Measurements from ENCODE around the gene DAAM1. TPM values are rescaled to one million over a fixed set of nuclear protein-coding genes. Genes with fewer than 3 reads are reported as not detected.

The DAAM1 gene
- polyA plus RNA-seq, 3 donors, result 10.1 to 20.2 (median 18.4) TPM

GRCh38 chr14:59317346-59317745 is 128.9 kb downstream of the DAAM1 start:
- WGBS, 3 donors, result 92 to 96% (median 95%) methylated on average over 2 of the region's 2 CpGs
- no peak overlapping the region for H3K27ac ChIP-seq (ENCODE audit: low read depth, low read length)

- H3K27ac ChIP-seq (ENCODE audit: low read depth, low read length), result no peak overlapping the region
- WGBS, 3 donors, result 62 to 84% (median 78%) methylated on average over 5 of the region's 5 CpGs
Observed at GRCh38 chr14:59317798-59318505, 129.5 kb downstream of the DAAM1 start.

GRCh38 chr14:59318908-59319307 is 130.4 kb downstream of the DAAM1 start:
- 51 to 60% (median 54%) methylated on average over 4 of the region's 4 CpGs for WGBS, 3 donors
- H3K27ac ChIP-seq (ENCODE audit: low read depth, low read length), result no peak overlapping the region

GRCh38 chr14:59320361-59320760 is 131.9 kb downstream of the DAAM1 start:
- no peak overlapping the region for H3K27ac ChIP-seq (ENCODE audit: low read depth, low read length)

GRCh38 chr14:59320763-59321625 is 132.5 kb downstream of the DAAM1 start:
- no peak overlapping the region for H3K27ac ChIP-seq (ENCODE audit: low read depth, low read length)
- 44 to 71% (median 49%) methylated on average over 3 of the region's 3 CpGs for WGBS, 3 donors

GRCh38 chr14:59321626-59321949 is 133.1 kb downstream of the DAAM1 start:
- H3K27ac ChIP-seq (ENCODE audit: low read depth, low read length), result no peak overlapping the region

GRCh38 chr14:59325906-59326305 is 137.4 kb downstream of the DAAM1 start:
- H3K27ac ChIP-seq (ENCODE audit: low read depth, low read length), result no peak overlapping the region
- 73 to 81% (median 80%) methylated on average over 2 of the region's 2 CpGs for WGBS, 3 donors

More at GRCh38 chr14:59321626-59321949, 133.1 kb downstream of the DAAM1 start:
- WGBS, 3 donors, result 67 to 79% (median 68%) methylated on average over 3 of the region's 3 CpGs

GRCh38 chr14:59328454-59328853 is 140.0 kb downstream of the DAAM1 start:
- no peak overlapping the region for H3K27ac ChIP-seq (ENCODE audit: low read depth, low read length)
- 82 to 92% (median 86%) methylated on average over 4 of the region's 4 CpGs for WGBS, 3 donors

GRCh38 chr14:59330455-59330854 is 142.0 kb downstream of the DAAM1 start:
- WGBS, 3 donors, result 75 to 93% (median 80%) methylated on average over 5 of the region's 5 CpGs
- no peak overlapping the region for H3K27ac ChIP-seq (ENCODE audit: low read depth, low read length)

- no peak overlapping the region for H3K27ac ChIP-seq (ENCODE audit: low read depth, low read length)
- 83 to 86% (median 85%) methylated on average over 3 of the region's 3 CpGs for WGBS, 3 donors
Observed at GRCh38 chr14:59331217-59331616, 142.8 kb downstream of the DAAM1 start.

- WGBS, 3 donors, result 27 to 67% (median 36%) methylated on average over 2 of the region's 2 CpGs
Observed at GRCh38 chr14:59332727-59333126, 144.3 kb downstream of the DAAM1 start.

GRCh38 chr14:59333235-59333634 is 144.8 kb downstream of the DAAM1 start:
- H3K27ac ChIP-seq (ENCODE audit: low read depth, low read length), result no peak overlapping the region
- 43 to 74% (median 49%) methylated on average over 2 of the region's 2 CpGs for WGBS, 3 donors

More at GRCh38 chr14:59332727-59333126, 144.3 kb downstream of the DAAM1 start:
- no peak overlapping the region for H3K27ac ChIP-seq (ENCODE audit: low read depth, low read length)

- H3K27ac ChIP-seq (ENCODE audit: low read depth, low read length), result no peak overlapping the region
- WGBS, 3 donors, result 14 to 62% (median 19%) methylated on average over 1 of the region's 1 CpG
Observed at GRCh38 chr14:59333668-59334067, 145.2 kb downstream of the DAAM1 start.

GRCh38 chr14:59334253-59334652 is 145.8 kb downstream of the DAAM1 start:
- WGBS, 3 donors, result 66 to 88% (median 67%) methylated on average over 3 of the region's 3 CpGs

GRCh38 chr14:59336098-59336497 is 147.6 kb downstream of the DAAM1 start:
- H3K27ac ChIP-seq (ENCODE audit: low read depth, low read length), result no peak overlapping the region

More at GRCh38 chr14:59334253-59334652, 145.8 kb downstream of the DAAM1 start:
- H3K27ac ChIP-seq (ENCODE audit: low read depth, low read length), result no peak overlapping the region

GRCh38 chr14:59336706-59337105 is 148.2 kb downstream of the DAAM1 start:
- no peak overlapping the region for H3K27ac ChIP-seq (ENCODE audit: low read depth, low read length)
- WGBS, 3 donors, result 74 to 88% (median 81%) methylated on average over 3 of the region's 3 CpGs

GRCh38 chr14:59337141-59337611 is 148.7 kb downstream of the DAAM1 start:
- 17 to 65% (median 23%) methylated on average over 4 of the region's 4 CpGs for WGBS, 3 donors
- H3K27ac ChIP-seq (ENCODE audit: low read depth, low read length), result no peak overlapping the region

- H3K27ac ChIP-seq (ENCODE audit: low read depth, low read length), result no peak overlapping the region
- 86 to 87% (median 86%) methylated on average over 3 of the region's 3 CpGs for WGBS, 3 donors
Observed at GRCh38 chr14:59338761-59339160, 150.3 kb downstream of the DAAM1 start.

- H3K27ac ChIP-seq (ENCODE audit: low read depth, low read length), result no peak overlapping the region
- WGBS, 3 donors, result 92 to 94% (median 94%) methylated on average over 6 of the region's 6 CpGs
Observed at GRCh38 chr14:59339524-59340330, 151.3 kb downstream of the DAAM1 start.

All from adipose tissue (tissue), 3 donors.